Measurements from ENCODE around the gene HOXB5. TPM values are rescaled to one million over a fixed set of nuclear protein-coding genes. Genes with fewer than 3 reads are reported as not detected.

The HOXB5 gene
- total RNA-seq, 1 experiment from 2014 or later = 5.9 TPM

GRCh38 chr17:48624544-48625494, 31.2 kb upstream of the HOXB5 start:
- POLR2A ChIA-PET (ENCODE audit: low non-redundant PET) = interaction anchor here (0.5 kb wide), 1 partner anchor 583 kb away, joined by 6 read pairs; no protein-coding TSS in a partner anchor
- intact Hi-C loops (cut with micrococcal nuclease; ENCODE audit: unreplicated experiment) = no loop called here
- no peaks in the 10 kb centered on the region for H3K9me3 ChIP-seq (ENCODE audit: low read depth, low read length, poor library complexity, severe bottlenecking)
- peak overlapping the region; percentile 64 for H3K27ac ChIP-seq (ENCODE audit: low read depth, low read length, poor library complexity, severe bottlenecking)
- DNase-seq (ENCODE audit: low spot score) = peak; percentile 70
- peak overlapping the region; percentile 60 for H3K4me3 ChIP-seq (ENCODE audit: low read depth, low read length, poor library complexity, severe bottlenecking)
- H3K36me3 ChIP-seq (ENCODE audit: insufficient read depth, low read length, poor library complexity, severe bottlenecking) = no peaks in the 10 kb centered on the region
- no TSS peak for BruUV-seq (replicated peaks)
- CTCF ChIA-PET = interaction anchor here (0.5 to 2.6 kb wide), 5 partner anchors 10 to 260 kb away, joined by 3 to 9 read pairs (median 6); partner anchors contain the start of gene HOXB8
- no peaks in the 10 kb centered on the region for H3K27me3 ChIP-seq (replicated peaks; ENCODE audit: insufficient read depth, low read depth, low read length, poor library complexity)
- peaks cover 20% of the 10 kb centered on the region for H3K4me1 ChIP-seq (ENCODE audit: insufficient read depth, low read length, poor library complexity, severe bottlenecking)
- TF ChIP-seq EZH2 (IDR thresholded peaks at IDR 0.05; ENCODE audit: borderline replicate concordance, low read depth, low read length, poor library complexity, severe bottlenecking) (no peak), CTCF (conservative IDR thresholded peaks at IDR 0.05; ENCODE audit: low read depth, low read length) (no peak)

GRCh38 chr17:48624118-48624517, 30.5 kb upstream of the HOXB5 start:
- CTCF ChIA-PET = interaction anchor here (1.0 to 2.6 kb wide), 2 partner anchors 11 to 12 kb away, joined by 3 to 7 read pairs; no protein-coding TSS in a partner anchor
- POLR2A ChIA-PET (ENCODE audit: low non-redundant PET) = interaction anchor here (0.6 kb wide), 2 partner anchors 268 to 426 kb away, joined by 3 to 13 read pairs; no protein-coding TSS in a partner anchor
- intact Hi-C loops (cut with micrococcal nuclease; ENCODE audit: unreplicated experiment) = no loop called here
- Histone ChIP-seq H3K36me3 (ENCODE audit: insufficient read depth, low read length, poor library complexity, severe bottlenecking) (no peaks in the 10 kb centered on the region), H3K27ac (ENCODE audit: low read depth, low read length, poor library complexity, severe bottlenecking) (no peak overlapping the region), H3K4me3 (ENCODE audit: low read depth, low read length, poor library complexity, severe bottlenecking) (peak overlapping the region; percentile 60), H3K27me3 (replicated peaks; ENCODE audit: insufficient read depth, low read depth, low read length, poor library complexity) (no peaks in the 10 kb centered on the region), H3K9me3 (ENCODE audit: low read depth, low read length, poor library complexity, severe bottlenecking) (no peaks in the 10 kb centered on the region), H3K4me1 (ENCODE audit: insufficient read depth, low read length, poor library complexity, severe bottlenecking) (peaks cover 23% of the 10 kb centered on the region)
- no TSS peak for BruUV-seq (replicated peaks)
- DNase-seq (ENCODE audit: low spot score) = no peak
- no peak for TF ChIP-seq CTCF (conservative IDR thresholded peaks at IDR 0.05; ENCODE audit: low read depth, low read length)
- TF ChIP-seq EZH2 (IDR thresholded peaks at IDR 0.05; ENCODE audit: borderline replicate concordance, low read depth, low read length, poor library complexity, severe bottlenecking) = no peak

- no peak for TF ChIP-seq EZH2 (IDR thresholded peaks at IDR 0.05; ENCODE audit: borderline replicate concordance, low read depth, low read length, poor library complexity, severe bottlenecking)
- TF ChIP-seq CTCF (conservative IDR thresholded peaks at IDR 0.05; ENCODE audit: low read depth, low read length) = no peak
- no peak for DNase-seq (ENCODE audit: low spot score)
- POLR2A ChIA-PET (ENCODE audit: low non-redundant PET) = interaction anchor here (0.5 to 0.6 kb wide), 3 partner anchors 72 to 426 kb away, joined by 3 to 13 read pairs (median 3); no protein-coding TSS in a partner anchor
- Histone ChIP-seq H3K27me3 (replicated peaks; ENCODE audit: insufficient read depth, low read depth, low read length, poor library complexity) (no peaks in the 10 kb centered on the region), H3K36me3 (ENCODE audit: insufficient read depth, low read length, poor library complexity, severe bottlenecking) (no peaks in the 10 kb centered on the region), H3K27ac (ENCODE audit: low read depth, low read length, poor library complexity, severe bottlenecking) (no peak overlapping the region), H3K4me3 (ENCODE audit: low read depth, low read length, poor library complexity, severe bottlenecking) (no peak overlapping the region), H3K9me3 (ENCODE audit: low read depth, low read length, poor library complexity, severe bottlenecking) (no peaks in the 10 kb centered on the region), H3K4me1 (ENCODE audit: insufficient read depth, low read length, poor library complexity, severe bottlenecking) (peaks cover 28% of the 10 kb centered on the region)
- BruUV-seq (replicated peaks) = no TSS peak
- CTCF ChIA-PET = interaction anchor here (1.0 to 2.6 kb wide), 2 partner anchors 11 to 13 kb away, joined by 3 to 7 read pairs; no protein-coding TSS in a partner anchor
- intact Hi-C loops (cut with micrococcal nuclease; ENCODE audit: unreplicated experiment) = no loop called here
Measured at GRCh38 chr17:48623583-48623982, 30.0 kb upstream of the HOXB5 start.
